ENCODE measurements around the gene PLEKHG3.

DNA sequence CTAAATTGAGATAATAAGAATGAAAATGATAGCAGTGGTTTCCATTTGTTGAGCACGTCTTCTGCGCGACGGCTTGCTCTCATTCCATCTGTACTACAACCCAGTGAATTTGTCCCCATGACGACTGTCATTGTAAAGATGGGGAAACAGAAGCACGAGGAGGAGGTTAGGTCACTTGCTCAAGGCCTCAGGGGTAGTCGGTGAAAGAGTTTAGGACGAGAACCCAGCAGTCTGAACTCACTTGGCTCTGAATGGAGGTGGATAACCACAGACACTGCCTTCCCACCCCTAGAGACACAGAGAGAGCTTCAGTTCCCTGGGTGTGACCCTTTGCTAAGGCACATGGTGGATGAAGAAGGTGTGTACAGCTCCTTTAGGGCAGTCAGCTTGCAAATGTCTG, 30.9 kb upstream of the PLEKHG3 start:
- no peak for TF ChIP-seq EZH2 (IDR thresholded peaks at IDR 0.05; ENCODE audit: low read length)
- TF ChIP-seq, protein P1, sequence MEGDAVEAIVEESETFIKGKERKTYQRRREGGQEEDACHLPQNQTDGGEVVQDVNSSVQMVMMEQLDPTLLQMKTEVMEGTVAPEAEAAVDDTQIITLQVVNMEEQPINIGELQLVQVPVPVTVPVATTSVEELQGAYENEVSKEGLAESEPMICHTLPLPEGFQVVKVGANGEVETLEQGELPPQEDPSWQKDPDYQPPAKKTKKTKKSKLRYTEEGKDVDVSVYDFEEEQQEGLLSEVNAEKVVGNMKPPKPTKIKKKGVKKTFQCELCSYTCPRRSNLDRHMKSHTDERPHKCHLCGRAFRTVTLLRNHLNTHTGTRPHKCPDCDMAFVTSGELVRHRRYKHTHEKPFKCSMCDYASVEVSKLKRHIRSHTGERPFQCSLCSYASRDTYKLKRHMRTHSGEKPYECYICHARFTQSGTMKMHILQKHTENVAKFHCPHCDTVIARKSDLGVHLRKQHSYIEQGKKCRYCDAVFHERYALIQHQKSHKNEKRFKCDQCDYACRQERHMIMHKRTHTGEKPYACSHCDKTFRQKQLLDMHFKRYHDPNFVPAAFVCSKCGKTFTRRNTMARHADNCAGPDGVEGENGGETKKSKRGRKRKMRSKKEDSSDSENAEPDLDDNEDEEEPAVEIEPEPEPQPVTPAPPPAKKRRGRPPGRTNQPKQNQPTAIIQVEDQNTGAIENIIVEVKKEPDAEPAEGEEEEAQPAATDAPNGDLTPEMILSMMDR (optimal IDR thresholded peaks at IDR 0.05 in 1 of 3, IDR thresholded peaks at IDR 0.05 in 1 of 3, conservative IDR thresholded peaks at IDR 0.05 in 1 of 3; ENCODE audit: extremely low read depth in 1 of 3, insufficient read depth in 2 of 3, low read length in 3 of 3): no peak

All from keratinocyte (primary cell).